GM23338 (cell line): Measurements from ENCODE around the gene RPL10. TPM values are rescaled to one million over a fixed set of nuclear protein-coding genes. Genes with fewer than 3 reads are reported as not detected.

Experiments used
- ATAC-seq: fragments of 200-7000 bp; cut with Tn5 transposase; 3 replicates; pipeline ENCODE4 v1.9.1; 2020
- DNase-seq: peaks from one replicate; pipeline ENCODE4 v3.0.0-alpha.2; 2015; ENCODE audit warnings: low spot score
- H2AFZ ChIP-seq: fragments of 200-600 bp; sonication (generic); 2 replicates; pipeline ENCODE4 v1.8.0; 2016; ENCODE audit warnings: antibody characterized with exemption, mild to moderate bottlenecking, moderate library complexity
- H3F3A ChIP-seq: fragments of 200-600 bp; sonication (generic); replicated peaks from 2 replicates; pipeline ENCODE4 v1.8.0; 2017; ENCODE audit warnings: antibody characterized with exemption, mixed run types, low read depth
- H3K27ac ChIP-seq: fragments of 200-600 bp; sonication (generic); 2 replicates; pipeline ENCODE4 v1.6.1; 2016; ENCODE audit warnings: low read depth
- H3K27me3 ChIP-seq: fragments of 200-600 bp; sonication (generic); 2 replicates; pipeline ENCODE4 v1.8.0; 2016; ENCODE audit warnings: mild to moderate bottlenecking, mixed run types, moderate library complexity; ENCODE audit not compliant: insufficient read depth
- H3K36me3 ChIP-seq: fragments of 200-600 bp; sonication (generic); 2 replicates; pipeline ENCODE4 v1.8.0; 2016; ENCODE audit warnings: mild to moderate bottlenecking; ENCODE audit not compliant: insufficient read depth
- H3K4me1 ChIP-seq: fragments of 200-600 bp; sonication (generic); 2 replicates; pipeline ENCODE4 v1.8.0; 2016; ENCODE audit warnings: mild to moderate bottlenecking, moderate library complexity; ENCODE audit not compliant: insufficient read depth
- H3K4me2 ChIP-seq: fragments of 200-600 bp; sonication (generic); 2 replicates; pipeline ENCODE4 v1.7.1; 2017; ENCODE audit warnings: mixed run types
- H3K4me3 ChIP-seq: fragments of 200-600 bp; sonication (generic); 2 replicates; pipeline ENCODE4 v1.6.1; 2016; ENCODE audit warnings: mixed run types
- H3K79me2 ChIP-seq: fragments of 200-600 bp; sonication (generic); replicated peaks from 2 replicates; pipeline ENCODE4 v1.8.0; 2017; ENCODE audit warnings: mild to moderate bottlenecking; ENCODE audit not compliant: insufficient read depth
- H3K9me2 ChIP-seq: fragments of 200-600 bp; sonication (generic); 2 replicates; pipeline ENCODE4 v1.8.0; 2017; ENCODE audit not compliant: insufficient read depth
- H4K20me1 ChIP-seq: fragments of 200-600 bp; sonication (generic); replicated peaks from 2 replicates; pipeline ENCODE4 v1.8.0; 2017; ENCODE audit warnings: mild to moderate bottlenecking; ENCODE audit not compliant: insufficient read depth
- H3K27ac Mint-ChIP-seq: 2 replicates; pipeline ENCODE4 v1.8.0; 2020; ENCODE audit warnings: inconsistent platforms, mild to moderate bottlenecking, moderate library complexity, mixed read lengths
- H3K27me3 Mint-ChIP-seq: 3 replicates; pipeline ENCODE4 v1.8.0; 2022; ENCODE audit warnings: low read depth, mild to moderate bottlenecking, moderate library complexity, mixed read lengths, inconsistent platforms; ENCODE audit not compliant: insufficient read depth, poor library complexity
- H3K36me3 Mint-ChIP-seq: 3 replicates; pipeline ENCODE4 v1.8.0; 2021; ENCODE audit warnings: low read depth, mild to moderate bottlenecking, inconsistent platforms, moderate library complexity, mixed read lengths
- H3K4me1 Mint-ChIP-seq: 3 replicates; pipeline ENCODE4 v1.8.0; 2020; ENCODE audit warnings: mild to moderate bottlenecking, inconsistent platforms, mixed read lengths
- H3K4me3 Mint-ChIP-seq: 3 replicates; pipeline ENCODE4 v1.8.0; 2021; ENCODE audit warnings: moderate library complexity, mild to moderate bottlenecking, inconsistent platforms, mixed read lengths
- H3K9me3 Mint-ChIP-seq: 3 replicates; pipeline ENCODE4 v1.8.0; 2020; ENCODE audit warnings: moderate library complexity, mild to moderate bottlenecking, inconsistent platforms, mixed read lengths
- CREB1 ChIP-seq: fragments of 250-450 bp; sonication (Bioruptor Pico); IDR thresholded peaks from 2 replicates; pipeline ENCODE4 v1.5.0; 2020; ENCODE audit warnings: low read depth, mild to moderate bottlenecking, moderate library complexity
- CTCF ChIP-seq, 2 experiments: fragments of 200-600 bp in 1 of 2; sonication (generic) in 1 of 2; conservative IDR thresholded peaks; 2 replicates each; pipeline versions ENCODE4 v1.5.1 to v1.6.1; 2016 to 2017; ENCODE audit warnings: antibody characterized with exemption in 2 of 2, low read depth in 2 of 2, mild to moderate bottlenecking in 2 of 2, moderate library complexity in 1 of 2
- EZH2 ChIP-seq: fragments of 200-600 bp; sonication (generic); IDR thresholded peaks from one replicate; pipeline ENCODE4 v1.8.0; 2017; ENCODE audit warnings: antibody characterized with exemption, mild to moderate bottlenecking, low read depth; ENCODE audit not compliant: unreplicated experiment
- EZH2phosphoT487 ChIP-seq: fragments of 200-600 bp; sonication (generic); IDR thresholded peaks from one replicate; pipeline ENCODE4 v1.8.1; 2018; ENCODE audit warnings: antibody characterized with exemption; ENCODE audit not compliant: unreplicated experiment
- NANOG ChIP-seq: IDR thresholded peaks from 2 replicates; pipeline ENCODE4 v1.6.1; 2016; ENCODE audit warnings: antibody characterized with exemption, borderline replicate concordance
- POLR2AphosphoS5 ChIP-seq: IDR thresholded peaks from 2 replicates; pipeline ENCODE4 v1.6.1; 2016; ENCODE audit warnings: antibody characterized with exemption, low read depth
- polyA plus RNA-seq: library from polyadenylated mRNA; unstranded; fragments of >200 nt; fragmentation: Nextera tagmentation; extraction: Ambion mirVana; gene quantifications from 2 replicates; pipeline ENCODE4 v1.2.1, GENCODE V29; 2016
- total RNA-seq: library from RNA; depleted of rRNA; stranded (reverse); fragments of >200 nt; shearing (Covaris generic); gene quantifications from 2 replicates; pipeline ENCODE4 v1.2.3, GENCODE V29; 2014
- TF ChIP-seq, protein P1 (sequence below): IDR thresholded peaks from 2 replicates; pipeline ENCODE4 v1.6.1; 2016; ENCODE audit warnings: antibody characterized with exemption
- TF ChIP-seq, protein P2 (sequence below): fragments of 250-450 bp; sonication (Bioruptor Pico); IDR thresholded peaks from 2 replicates; pipeline ENCODE4 v1.5.0; 2020; ENCODE audit warnings: mild to moderate bottlenecking, moderate library complexity

Gene RPL10
- total and polyA plus RNA-seq, 2 experiments from 2014 or later, result 1,696 to 4,929 TPM

- H3K27me3 ChIP-seq, result no peaks in the 10 kb centered on the region
- H3K9me2 ChIP-seq, result no peaks in the 10 kb centered on the region
- peaks cover 11% of the 10 kb centered on the region for H3K79me2 ChIP-seq
- H3K27ac ChIP-seq, result no peak overlapping the region
- H3K4me2 ChIP-seq, result peak overlapping the region; percentile 75
- TF ChIP-seq CREB1 (CRISPR knock-in tag) (0 out of 2 replicates have a peak, but pooled peaks have one; percentile 22), EZH2 (no peak), POLR2AphosphoS5 (peak; percentile 57; the same call in 1 of the 2 replicates), NANOG (no peak)
- TF ChIP-seq, protein P1, sequence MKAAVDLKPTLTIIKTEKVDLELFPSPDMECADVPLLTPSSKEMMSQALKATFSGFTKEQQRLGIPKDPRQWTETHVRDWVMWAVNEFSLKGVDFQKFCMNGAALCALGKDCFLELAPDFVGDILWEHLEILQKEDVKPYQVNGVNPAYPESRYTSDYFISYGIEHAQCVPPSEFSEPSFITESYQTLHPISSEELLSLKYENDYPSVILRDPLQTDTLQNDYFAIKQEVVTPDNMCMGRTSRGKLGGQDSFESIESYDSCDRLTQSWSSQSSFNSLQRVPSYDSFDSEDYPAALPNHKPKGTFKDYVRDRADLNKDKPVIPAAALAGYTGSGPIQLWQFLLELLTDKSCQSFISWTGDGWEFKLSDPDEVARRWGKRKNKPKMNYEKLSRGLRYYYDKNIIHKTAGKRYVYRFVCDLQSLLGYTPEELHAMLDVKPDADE, result 0 out of 2 replicates have a peak, but pooled peaks have one; percentile 33
- peak overlapping the region; percentile 55 for H3K4me3 ChIP-seq
- peaks cover 13% of the 10 kb centered on the region for H3K4me1 Mint-ChIP-seq
- peak overlapping the region; percentile 63 for H3K4me3 Mint-ChIP-seq
- H3K36me3 Mint-ChIP-seq, result peaks cover 20% of the 10 kb centered on the region
- H3F3A ChIP-seq, result 0 out of 2 replicates have a peak, but pooled peaks cover 3% of the 10 kb centered on the region
- peak; percentile 47 for DNase-seq
- no peaks in the 10 kb centered on the region for H3K36me3 ChIP-seq
- peaks cover 4% of the 10 kb centered on the region; the same call in 1 of the 2 replicates for H3K4me1 ChIP-seq
- H3K27me3 Mint-ChIP-seq, result peaks cover 10% of the 10 kb centered on the region
- no peaks in the 10 kb centered on the region for H3K9me3 Mint-ChIP-seq
- H4K20me1 ChIP-seq, result no peaks in the 10 kb centered on the region
- H2AFZ ChIP-seq, result no peak overlapping the region
- peak; percentile 5 for ATAC-seq
- H3K27ac Mint-ChIP-seq, result no peak overlapping the region
These were observed 19.9 kb upstream of the RPL10 start for GRCh38 chrX:154378059-154378798.

GRCh38 chrX:154378799-154379568 is 19.2 kb upstream of the RPL10 start, which contains the start of gene EMD:
EMD (plus strand) TSS chrX:154379295; CDS start chrX:154379485, 190 bp downstream.
- Histone ChIP-seq H3K9me2 (no peaks in the 10 kb centered on the region), H4K20me1 (no peaks in the 10 kb centered on the region), H3K4me2 (peak within 1 kb of the TSS; percentile 80), H2AFZ (no peak within 1 kb of the TSS), H3K36me3 (no peaks in the 10 kb centered on the region), H3K4me1 (peaks cover 4% of the 10 kb centered on the region; the same call in 1 of the 2 replicates), H3K27ac (peak within 1 kb of the TSS; percentile 97), H3K79me2 (peaks cover 11% of the 10 kb centered on the region), H3K27me3 (no peaks in the 10 kb centered on the region), H3K4me3 (peak within 1 kb of the TSS; percentile 75), H3F3A (0 out of 2 replicates have a peak, but pooled peaks cover under 1% of the 10 kb centered on the region)
- Mint-ChIP-seq H3K27me3 (peaks cover 10% of the 10 kb centered on the region), H3K4me3 (peak within 1 kb of the TSS; percentile 87), H3K4me1 (peaks cover 13% of the 10 kb centered on the region), H3K36me3 (peaks cover 20% of the 10 kb centered on the region), H3K9me3 (no peaks in the 10 kb centered on the region), H3K27ac (peak within 1 kb of the TSS; percentile 97)
- ATAC-seq (peak; percentile 71), DNase-seq (peak; percentile 96)
- TF ChIP-seq CTCF (conservative IDR thresholded peaks at IDR 0.05; ENCODE audit: low read depth in 2 of 2), result no peak
- no peak for TF ChIP-seq EZH2
- no peak for TF ChIP-seq EZH2phosphoT487
- TF ChIP-seq, protein P2, sequence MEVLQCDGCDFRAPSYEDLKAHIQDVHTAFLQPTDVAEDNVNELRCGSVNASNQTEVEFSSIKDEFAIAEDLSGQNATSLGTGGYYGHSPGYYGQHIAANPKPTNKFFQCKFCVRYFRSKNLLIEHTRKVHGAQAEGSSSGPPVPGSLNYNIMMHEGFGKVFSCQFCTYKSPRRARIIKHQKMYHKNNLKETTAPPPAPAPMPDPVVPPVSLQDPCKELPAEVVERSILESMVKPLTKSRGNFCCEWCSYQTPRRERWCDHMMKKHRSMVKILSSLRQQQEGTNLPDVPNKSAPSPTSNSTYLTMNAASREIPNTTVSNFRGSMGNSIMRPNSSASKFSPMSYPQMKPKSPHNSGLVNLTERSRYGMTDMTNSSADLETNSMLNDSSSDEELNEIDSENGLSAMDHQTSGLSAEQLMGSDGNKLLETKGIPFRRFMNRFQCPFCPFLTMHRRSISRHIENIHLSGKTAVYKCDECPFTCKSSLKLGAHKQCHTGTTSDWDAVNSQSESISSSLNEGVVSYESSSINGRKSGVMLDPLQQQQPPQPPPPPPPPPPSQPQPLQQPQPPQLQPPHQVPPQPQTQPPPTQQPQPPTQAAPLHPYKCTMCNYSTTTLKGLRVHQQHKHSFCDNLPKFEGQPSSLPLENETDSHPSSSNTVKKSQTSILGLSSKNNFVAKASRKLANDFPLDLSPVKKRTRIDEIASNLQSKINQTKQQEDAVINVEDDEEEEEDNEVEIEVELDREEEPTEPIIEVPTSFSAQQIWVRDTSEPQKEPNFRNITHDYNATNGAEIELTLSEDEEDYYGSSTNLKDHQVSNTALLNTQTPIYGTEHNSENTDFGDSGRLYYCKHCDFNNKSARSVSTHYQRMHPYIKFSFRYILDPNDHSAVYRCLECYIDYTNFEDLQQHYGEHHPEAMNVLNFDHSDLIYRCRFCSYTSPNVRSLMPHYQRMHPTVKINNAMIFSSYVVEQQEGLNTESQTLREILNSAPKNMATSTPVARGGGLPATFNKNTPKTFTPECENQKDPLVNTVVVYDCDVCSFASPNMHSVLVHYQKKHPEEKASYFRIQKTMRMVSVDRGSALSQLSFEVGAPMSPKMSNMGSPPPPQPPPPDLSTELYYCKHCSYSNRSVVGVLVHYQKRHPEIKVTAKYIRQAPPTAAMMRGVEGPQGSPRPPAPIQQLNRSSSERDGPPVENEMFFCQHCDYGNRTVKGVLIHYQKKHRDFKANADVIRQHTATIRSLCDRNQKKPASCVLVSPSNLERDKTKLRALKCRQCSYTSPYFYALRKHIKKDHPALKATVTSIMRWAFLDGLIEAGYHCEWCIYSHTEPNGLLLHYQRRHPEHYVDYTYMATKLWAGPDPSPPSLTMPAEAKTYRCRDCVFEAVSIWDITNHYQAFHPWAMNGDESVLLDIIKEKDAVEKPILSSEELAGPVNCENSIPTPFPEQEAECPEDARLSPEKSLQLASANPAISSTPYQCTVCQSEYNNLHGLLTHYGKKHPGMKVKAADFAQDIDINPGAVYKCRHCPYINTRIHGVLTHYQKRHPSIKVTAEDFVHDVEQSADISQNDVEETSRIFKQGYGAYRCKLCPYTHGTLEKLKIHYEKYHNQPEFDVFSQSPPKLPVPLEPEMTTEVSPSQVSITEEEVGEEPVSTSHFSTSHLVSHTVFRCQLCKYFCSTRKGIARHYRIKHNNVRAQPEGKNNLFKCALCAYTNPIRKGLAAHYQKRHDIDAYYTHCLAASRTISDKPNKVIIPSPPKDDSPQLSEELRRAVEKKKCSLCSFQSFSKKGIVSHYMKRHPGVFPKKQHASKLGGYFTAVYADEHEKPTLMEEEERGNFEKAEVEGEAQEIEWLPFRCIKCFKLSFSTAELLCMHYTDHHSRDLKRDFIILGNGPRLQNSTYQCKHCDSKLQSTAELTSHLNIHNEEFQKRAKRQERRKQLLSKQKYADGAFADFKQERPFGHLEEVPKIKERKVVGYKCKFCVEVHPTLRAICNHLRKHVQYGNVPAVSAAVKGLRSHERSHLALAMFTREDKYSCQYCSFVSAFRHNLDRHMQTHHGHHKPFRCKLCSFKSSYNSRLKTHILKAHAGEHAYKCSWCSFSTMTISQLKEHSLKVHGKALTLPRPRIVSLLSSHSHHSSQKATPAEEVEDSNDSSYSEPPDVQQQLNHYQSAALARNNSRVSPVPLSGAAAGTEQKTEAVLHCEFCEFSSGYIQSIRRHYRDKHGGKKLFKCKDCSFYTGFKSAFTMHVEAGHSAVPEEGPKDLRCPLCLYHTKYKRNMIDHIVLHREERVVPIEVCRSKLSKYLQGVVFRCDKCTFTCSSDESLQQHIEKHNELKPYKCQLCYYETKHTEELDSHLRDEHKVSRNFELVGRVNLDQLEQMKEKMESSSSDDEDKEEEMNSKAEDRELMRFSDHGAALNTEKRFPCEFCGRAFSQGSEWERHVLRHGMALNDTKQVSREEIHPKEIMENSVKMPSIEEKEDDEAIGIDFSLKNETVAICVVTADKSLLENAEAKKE (CRISPR knock-in tag), result no peak
- TF ChIP-seq, protein P1, result no peak
